Uterus (tissue), 4 donors: ENCODE results near the gene RNF215. TPM values are rescaled to one million over a fixed set of nuclear protein-coding genes. Genes with fewer than 3 reads are reported as not detected.

Source experiments
- DNase-seq, 2 donors: peaks; one replicate each; pipeline ENCODE4 v3.0.0-alpha.2; 2019 to 2020
- H3K27ac ChIP-seq, 2 donors: fragments of 200-600 bp; sonication (generic); 1 replicate in 1 of 2; 2 replicates in 1 of 2; pipeline ENCODE4 v1.5.1; 2016 to 2018
- H3K27me3 ChIP-seq, 2 donors: fragments of 200-600 bp; sonication (generic); one replicate each; pipeline ENCODE4 v1.5.1; 2018 to 2019; ENCODE audit warnings: control low read depth in 1 of 2
- H3K36me3 ChIP-seq, 2 donors: fragments of 200-600 bp; sonication (generic); one replicate each; pipeline ENCODE4 v1.5.1; 2019; ENCODE audit warnings: control low read depth in 1 of 2
- H3K4me1 ChIP-seq, 2 donors: fragments of 200-600 bp; sonication (generic); one replicate each; pipeline ENCODE4 v1.5.1; 2018 to 2019; ENCODE audit warnings: control low read depth in 1 of 2
- H3K4me3 ChIP-seq, 2 donors: fragments of 200-600 bp; sonication (generic); 1 replicate in 1 of 2; 2 replicates in 1 of 2; pipeline ENCODE4 v1.5.1; 2018 to 2019; ENCODE audit warnings: mild to moderate bottlenecking in 1 of 2
- H3K9me3 ChIP-seq, 2 donors: fragments of 200-600 bp; sonication (generic); one replicate each; pipeline ENCODE4 v1.5.1; 2019; ENCODE audit warnings: control low read depth in 1 of 2
- CTCF ChIP-seq, 4 experiments: fragments of 200-600 bp in 2 of 4; fragments of 450-650 bp in 2 of 4; sonication (generic) in 2 of 4; IDR thresholded peaks; one replicate each; pipeline ENCODE4 v1.5.1; 2016 to 2019; ENCODE audit warnings: antibody characterized with exemption in 4 of 4, mild to moderate bottlenecking in 2 of 4, moderate library complexity in 1 of 4
- POLR2A ChIP-seq, 2 donors: fragments of 450-650 bp; IDR thresholded peaks; one replicate each; pipeline ENCODE4 v1.6.1; 2016; ENCODE audit warnings: antibody characterized with exemption in 2 of 2, mild to moderate bottlenecking in 1 of 2, moderate library complexity in 1 of 2
- intact Hi-C: fragments of 100-400 bp; cut with DNase I; formaldehyde crosslinking; loops from one replicate; pipeline ENCODE4 v1.15.1; 2023; ENCODE audit warnings: low total_unique reads
- total RNA-seq, 4 donors: library from RNA; depleted of rRNA in 3 of 4; stranded (reverse); fragments of >200 nt in 3 of 4; gene quantifications; one replicate each; pipeline versions ENCODE4 v1.1.0 to v1.2.4, GENCODE V29; 2014 to 2023
- donor health status: DM: yes; HTN: yes; CAD: no.

The RNF215 gene
- total RNA-seq, 4 donors from 2014 or later = 8.2 to 25.9 (median 18.9) TPM

GRCh38 chr22:30370641-30371230 lies 16.5 kb downstream of the RNF215 start:
- intact Hi-C loops = no loop called here
- no peak overlapping the region for H3K27ac ChIP-seq
- H3K4me1 ChIP-seq = no peaks in the 10 kb centered on the region
- no peaks in the 10 kb centered on the region for H3K27me3 ChIP-seq
- TF ChIP-seq POLR2A (IDR thresholded peaks at IDR 0.05) (no peak), CTCF (IDR thresholded peaks at IDR 0.05) (no peak)
- no peaks in the 10 kb centered on the region for H3K9me3 ChIP-seq
- H3K4me3 ChIP-seq = no peak overlapping the region
- H3K36me3 ChIP-seq = no peaks in the 10 kb centered on the region
- no peak for DNase-seq

- DNase-seq = no peak
- no peaks in the 10 kb centered on the region for H3K9me3 ChIP-seq
- no peak for TF ChIP-seq CTCF (IDR thresholded peaks at IDR 0.05)
- TF ChIP-seq POLR2A (IDR thresholded peaks at IDR 0.05) = no peak
- no peaks in the 10 kb centered on the region for H3K36me3 ChIP-seq
- H3K4me3 ChIP-seq = no peak overlapping the region
- no peaks in the 10 kb centered on the region for H3K27me3 ChIP-seq
- no peak overlapping the region for H3K27ac ChIP-seq
- H3K4me1 ChIP-seq = no peaks in the 10 kb centered on the region
- intact Hi-C loops = no loop called here
Observed at GRCh38 chr22:30368420-30368819, 18.8 kb downstream of the RNF215 start.

- TF ChIP-seq CTCF (IDR thresholded peaks at IDR 0.05) (no peak), POLR2A (IDR thresholded peaks at IDR 0.05) (no peak)
- no peaks in the 10 kb centered on the region for H3K4me1 ChIP-seq
- no peaks in the 10 kb centered on the region for H3K9me3 ChIP-seq
- no peaks in the 10 kb centered on the region for H3K36me3 ChIP-seq
- no peak overlapping the region for H3K4me3 ChIP-seq
- intact Hi-C loops = no loop called here
- DNase-seq = no peak
- H3K27me3 ChIP-seq = no peaks in the 10 kb centered on the region
- H3K27ac ChIP-seq = no peak overlapping the region
Observed at GRCh38 chr22:30365891-30366290, 21.3 kb downstream of the RNF215 start.

- Histone ChIP-seq H3K4me3 (no peak overlapping the region), H3K27ac (no peak overlapping the region)
Observed at GRCh38 chr22:30362651-30363281, 24.4 kb downstream of the RNF215 start.

More at GRCh38 chr22:30362651-30363281, 24.4 kb downstream of the RNF215 start:
- intact Hi-C loops = no loop called here
- H3K4me1 ChIP-seq = no peaks in the 10 kb centered on the region
- no peak for DNase-seq
- no peaks in the 10 kb centered on the region for H3K36me3 ChIP-seq
- TF ChIP-seq POLR2A (IDR thresholded peaks at IDR 0.05) = no peak
- no peak for TF ChIP-seq CTCF (IDR thresholded peaks at IDR 0.05)
- no peaks in the 10 kb centered on the region for H3K27me3 ChIP-seq
- H3K9me3 ChIP-seq = no peaks in the 10 kb centered on the region
